Measurements from ENCODE around the gene RPL10.

GRCh38 chrX:154348646-154349358 is 49.4 kb upstream of the RPL10 start:
- TF ChIP-seq EZH2 (IDR thresholded peaks at IDR 0.05; ENCODE audit: insufficient read depth, poor library complexity, severe bottlenecking) = no peak
- TF ChIP-seq EZH2phosphoT487 (IDR thresholded peaks at IDR 0.05; ENCODE audit: insufficient read depth, low read depth) = no peak
